ENCODE results near the gene COL27A1.
"Not testable (repeated sequence)": the region's sequence is repeated elsewhere in the genome, so short reads cannot be mapped to it uniquely, and the experiment has no call there.

The COL27A1 gene

DNA sequence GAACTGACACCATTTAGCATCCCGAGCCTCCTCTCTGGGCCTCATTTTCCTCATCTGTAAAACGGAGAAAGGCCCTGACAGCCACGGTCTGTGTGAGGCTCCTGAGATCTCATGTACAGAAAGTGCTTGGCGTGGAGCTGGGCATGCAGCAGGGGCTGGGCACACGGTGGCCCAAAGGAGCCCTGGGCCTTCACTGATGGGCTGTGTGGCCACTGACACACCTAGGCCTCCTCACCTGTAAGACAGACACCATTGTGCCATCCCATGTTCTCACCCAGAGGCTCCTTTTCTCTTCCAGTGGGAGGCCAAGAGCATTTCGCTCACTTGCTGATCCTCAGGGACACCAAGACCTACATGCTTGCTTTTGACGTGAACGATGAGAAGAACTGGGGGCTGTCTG lies 169.2 kb downstream of the COL27A1 start:
- no peak for DNase-seq (ENCODE audit: low spot score)

- DNase-seq (ENCODE audit: low spot score), result not testable (repeated sequence)
These were observed 169.6 kb downstream of the COL27A1 start for GRCh38 chr9:114324965-114325364.

GRCh38 chr9:114325684-114326254 lies 170.4 kb downstream of the COL27A1 start:
- not testable (repeated sequence) for DNase-seq (ENCODE audit: low spot score)

- no peak for DNase-seq (ENCODE audit: low spot score)
These were observed 172.4 kb downstream of the COL27A1 start for GRCh38 chr9:114327749-114328148.

GRCh38 chr9:114328357-114328820 lies 173.1 kb downstream of the COL27A1 start:
- not testable (repeated sequence) for DNase-seq (ENCODE audit: low spot score)

DNA sequence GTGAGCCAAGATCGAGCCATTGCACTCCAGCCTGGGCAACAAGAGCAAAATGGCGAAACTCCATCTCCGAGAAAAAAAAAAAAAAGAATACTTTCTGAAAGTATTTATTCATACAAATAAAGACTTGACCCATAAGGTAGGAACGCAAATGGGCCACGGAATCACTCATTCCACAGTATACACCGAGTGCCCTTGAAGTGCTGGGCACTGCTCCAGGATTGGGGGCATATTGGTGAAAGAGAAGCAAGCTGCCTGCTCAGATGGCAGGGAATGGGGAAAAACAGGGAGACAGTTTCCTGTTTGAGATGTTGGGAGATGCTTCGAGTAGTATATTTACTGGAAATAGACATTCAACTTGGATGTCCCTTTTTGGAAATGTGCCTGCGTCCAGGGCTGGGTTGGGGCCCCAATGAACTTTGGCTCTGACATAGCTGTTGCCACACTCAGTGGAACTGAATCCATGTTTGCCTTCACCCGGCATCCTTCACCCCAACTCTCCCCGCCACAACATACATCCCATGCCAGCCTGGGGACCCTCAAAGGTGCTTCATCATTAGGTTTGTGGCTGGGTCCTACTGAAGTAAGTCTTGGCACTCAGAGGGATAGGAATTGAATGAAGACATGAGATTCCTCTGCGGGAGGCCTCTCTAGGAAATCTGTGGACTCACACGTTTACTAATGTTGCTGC lies 173.7 kb downstream of the COL27A1 start:
- DNase-seq (ENCODE audit: low spot score), result not testable (repeated sequence)

GRCh38 chr9:114329625-114330022 lies 174.3 kb downstream of the COL27A1 start, which contains the start of gene ORM2:
ORM2 (plus strand) TSS chr9:114329869; CDS start chr9:114329905, 36 bp downstream.
- not testable (repeated sequence) for DNase-seq (ENCODE audit: low spot score)

DNA sequence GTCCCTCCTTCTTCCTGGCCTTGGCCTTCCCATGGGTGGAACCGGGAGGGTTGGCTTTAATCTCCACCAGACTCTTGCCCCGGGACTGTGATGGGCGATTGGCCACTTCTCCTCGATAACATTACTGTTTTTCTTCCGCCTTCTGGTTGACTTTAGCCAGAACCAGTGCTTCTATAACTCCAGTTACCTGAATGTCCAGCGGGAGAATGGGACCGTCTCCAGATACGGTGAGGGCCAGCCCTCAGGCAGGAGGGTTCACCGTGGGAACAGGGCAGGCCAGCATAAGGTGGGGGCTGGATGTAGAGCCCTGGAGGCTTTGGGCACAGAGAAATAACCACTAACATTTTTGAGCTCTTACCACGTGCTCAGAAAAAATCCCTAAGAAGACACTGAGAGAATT lies 175.3 kb downstream of the COL27A1 start:
- DNase-seq (ENCODE audit: low spot score), result no peak

DNA sequence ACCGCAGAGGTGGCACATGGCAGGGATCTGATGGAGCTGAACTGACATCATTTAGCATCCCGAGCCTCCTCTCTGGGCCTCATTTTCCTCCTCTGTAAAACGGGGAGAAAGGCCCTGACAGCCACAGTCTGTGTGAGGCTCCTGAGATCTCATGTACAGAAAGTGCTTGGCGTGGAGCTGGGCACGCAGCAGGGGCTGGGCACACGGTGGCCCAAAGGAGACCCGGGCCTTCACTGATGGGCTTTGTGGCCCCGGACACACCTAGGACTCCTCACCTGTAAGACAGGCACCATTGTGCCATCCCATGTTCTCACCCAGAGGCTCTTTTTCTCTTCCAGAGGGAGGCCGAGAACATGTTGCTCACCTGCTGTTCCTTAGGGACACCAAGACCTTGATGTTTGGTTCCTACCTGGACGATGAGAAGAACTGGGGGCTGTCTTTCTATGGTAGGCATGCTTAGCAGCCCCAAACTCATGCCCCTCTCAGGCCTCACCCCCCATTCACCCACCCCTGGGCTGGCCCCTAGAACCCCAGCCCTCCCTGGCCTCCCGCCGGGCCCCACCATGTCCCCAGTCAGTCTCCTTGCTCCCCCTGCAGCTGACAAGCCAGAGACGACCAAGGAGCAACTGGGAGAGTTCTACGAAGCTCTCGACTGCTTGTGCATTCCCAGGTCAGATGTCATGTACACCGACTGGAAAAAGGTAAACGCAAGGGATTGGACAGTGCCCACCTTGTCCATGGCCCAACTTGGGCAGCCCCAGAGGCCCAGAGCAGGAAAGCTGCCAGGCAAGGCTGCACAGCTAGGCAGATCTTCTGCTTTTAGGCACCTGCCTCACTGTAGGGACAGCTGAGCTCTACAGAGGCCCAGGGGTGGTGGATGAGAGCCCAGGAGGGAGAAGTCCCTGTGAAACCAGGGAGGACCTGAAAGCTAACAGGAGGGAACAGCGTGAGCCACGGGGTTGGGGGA lies 176.2 kb downstream of the COL27A1 start:
- DNase-seq (ENCODE audit: low spot score), result not testable (repeated sequence)

- DNase-seq (ENCODE audit: low spot score), result not testable (repeated sequence)
These were observed 177.2 kb downstream of the COL27A1 start for GRCh38 chr9:114332474-114333040.

- DNase-seq (ENCODE audit: low spot score), result not testable (repeated sequence)
These were observed 178.4 kb downstream of the COL27A1 start for GRCh38 chr9:114333718-114334117.

GRCh38 chr9:114334490-114334889 lies 179.2 kb downstream of the COL27A1 start:
- no peak for DNase-seq (ENCODE audit: low spot score)

DNA sequence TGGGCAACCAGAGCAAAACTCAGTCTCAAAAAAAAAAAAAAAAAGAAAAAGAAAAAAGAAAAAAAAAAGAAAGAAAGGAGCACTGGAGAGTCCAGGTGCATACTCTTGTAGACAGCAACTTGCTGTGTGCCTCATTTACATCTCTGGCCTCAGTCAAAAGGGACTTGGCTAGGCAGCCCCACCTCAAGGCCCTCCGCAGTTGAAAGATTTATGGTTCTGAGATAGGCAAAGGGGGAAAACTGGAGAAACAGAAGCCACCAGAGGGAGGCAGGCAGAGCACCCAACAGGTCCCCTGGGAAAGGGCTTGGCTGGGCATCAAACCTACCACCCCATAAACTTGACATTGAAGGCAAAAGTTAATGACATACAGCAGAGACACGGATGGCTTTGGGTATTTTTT lies 180.4 kb downstream of the COL27A1 start:
- DNase-seq (ENCODE audit: low spot score), result no peak

- DNase-seq (ENCODE audit: low spot score), result no peak
These were observed 180.8 kb downstream of the COL27A1 start for GRCh38 chr9:114336157-114336556.

GRCh38 chr9:114336699-114337395 lies 181.5 kb downstream of the COL27A1 start:
- DNase-seq (ENCODE audit: low spot score), result no peak

DNA sequence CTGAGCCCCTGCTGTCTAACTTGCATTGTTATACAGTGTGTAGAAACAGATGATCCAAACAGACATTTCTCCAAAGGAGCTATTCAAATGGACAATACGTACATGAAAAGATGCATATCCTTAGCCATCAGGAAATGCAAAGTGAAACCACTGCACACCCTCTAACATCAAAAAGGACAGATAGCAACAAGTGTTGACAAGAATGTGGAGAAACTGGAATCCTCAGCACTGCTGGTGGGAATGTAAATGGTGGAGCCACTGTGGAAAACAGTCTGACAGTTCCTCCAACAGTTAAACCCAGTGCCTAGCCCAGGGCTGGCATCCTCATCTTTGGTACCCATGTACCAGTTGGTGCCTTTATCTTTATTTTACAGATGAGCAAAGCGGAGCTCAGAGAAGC lies 182.8 kb downstream of the COL27A1 start:
- DNase-seq (ENCODE audit: low spot score), result no peak

- peak; percentile 95 for DNase-seq (ENCODE audit: low spot score)
These were observed 184.0 kb downstream of the COL27A1 start for GRCh38 chr9:114339130-114339908.

- no peak for DNase-seq (ENCODE audit: low spot score)
These were observed 186.0 kb downstream of the COL27A1 start for GRCh38 chr9:114341152-114341830.

DNA sequence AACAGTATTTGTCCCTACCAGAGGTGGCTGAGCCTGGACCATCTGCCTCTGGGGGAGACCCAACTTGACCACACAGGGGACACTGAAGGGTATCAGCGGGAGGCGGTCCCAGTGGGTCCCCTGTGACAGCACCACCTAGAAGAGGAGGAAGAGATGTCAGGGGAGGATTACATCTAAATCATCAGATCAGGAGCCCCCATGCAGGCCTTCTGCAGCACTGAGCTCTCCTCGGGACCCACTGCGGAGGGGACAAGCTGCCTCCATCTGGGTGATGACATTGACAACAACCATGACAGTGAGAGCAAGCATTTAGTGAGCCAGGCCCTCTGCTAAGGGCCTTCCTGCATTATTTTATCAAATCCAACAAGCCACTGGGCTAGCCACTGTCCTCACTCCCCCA lies 186.7 kb downstream of the COL27A1 start:
- no peak for DNase-seq (ENCODE audit: low spot score)
